Transverse colon (tissue), 3 donors: ENCODE measurements around the gene RET.

Experiments used
- CTCF ChIP-seq, 5 experiments: fragments of 200-600 bp in 3 of 5; fragments of 450-650 bp in 2 of 5; sonication (generic) in 3 of 5; IDR thresholded peaks; 1 replicate in 2 of 5; 2 replicates in 3 of 5; pipeline ENCODE4 v1.5.1; 2016 to 2017; ENCODE audit warnings: antibody characterized with exemption in 5 of 5, inconsistent platforms in 3 of 5, mild to moderate bottlenecking in 2 of 5, moderate library complexity in 1 of 5
- POLR2A ChIP-seq: fragments of 450-650 bp; IDR thresholded peaks from one replicate; pipeline ENCODE4 v1.6.1; 2016; ENCODE audit warnings: antibody characterized with exemption, mild to moderate bottlenecking, moderate library complexity

- TF ChIP-seq POLR2A (no peak), CTCF (IDR thresholded peaks at IDR 0.05) (no peak)
Observed at GRCh38 chr10:43076311-43076875, 476 bp upstream of the RET start.
